Endothelial cell of umbilical vein (primary cell): ENCODE results near the gene RFK.

Experiments used
- EZH2 ChIP-seq: IDR thresholded peaks from 2 replicates; pipeline ENCODE4 v1.6.1; 2012; ENCODE audit warnings: borderline replicate concordance, low read depth, mild to moderate bottlenecking, moderate library complexity, low read length, inconsistent platforms; ENCODE audit not compliant: severe bottlenecking
- MYC ChIP-seq: IDR thresholded peaks from one replicate; pipeline ENCODE4 v1.6.1; 2011; ENCODE audit warnings: mild to moderate bottlenecking, low read depth, low read length
- POLR2A ChIP-seq: IDR thresholded peaks from 2 replicates; pipeline ENCODE4 v1.6.1; 2012; ENCODE audit warnings: low read depth, mild to moderate bottlenecking, control low read depth, low read length
- TF ChIP-seq, protein P1 (sequence below): IDR thresholded peaks from 2 replicates; pipeline ENCODE4 v1.6.1; 2011; ENCODE audit not compliant: insufficient read depth, insufficient read length
- TF ChIP-seq, protein P2 (sequence below), 2 donors: IDR thresholded peaks; 1 replicate in 1 of 2; 2 replicates in 1 of 2; pipeline ENCODE4 v1.5.1; 2011; ENCODE audit warnings: low read length in 2 of 2, mild to moderate bottlenecking in 2 of 2, moderate library complexity in 2 of 2, control low read depth in 1 of 2, inconsistent platforms in 1 of 2, low read depth in 1 of 2; ENCODE audit not compliant: insufficient read depth in 1 of 2; ENCODE audit errors: extremely low read depth in 1 of 2

DNA sequence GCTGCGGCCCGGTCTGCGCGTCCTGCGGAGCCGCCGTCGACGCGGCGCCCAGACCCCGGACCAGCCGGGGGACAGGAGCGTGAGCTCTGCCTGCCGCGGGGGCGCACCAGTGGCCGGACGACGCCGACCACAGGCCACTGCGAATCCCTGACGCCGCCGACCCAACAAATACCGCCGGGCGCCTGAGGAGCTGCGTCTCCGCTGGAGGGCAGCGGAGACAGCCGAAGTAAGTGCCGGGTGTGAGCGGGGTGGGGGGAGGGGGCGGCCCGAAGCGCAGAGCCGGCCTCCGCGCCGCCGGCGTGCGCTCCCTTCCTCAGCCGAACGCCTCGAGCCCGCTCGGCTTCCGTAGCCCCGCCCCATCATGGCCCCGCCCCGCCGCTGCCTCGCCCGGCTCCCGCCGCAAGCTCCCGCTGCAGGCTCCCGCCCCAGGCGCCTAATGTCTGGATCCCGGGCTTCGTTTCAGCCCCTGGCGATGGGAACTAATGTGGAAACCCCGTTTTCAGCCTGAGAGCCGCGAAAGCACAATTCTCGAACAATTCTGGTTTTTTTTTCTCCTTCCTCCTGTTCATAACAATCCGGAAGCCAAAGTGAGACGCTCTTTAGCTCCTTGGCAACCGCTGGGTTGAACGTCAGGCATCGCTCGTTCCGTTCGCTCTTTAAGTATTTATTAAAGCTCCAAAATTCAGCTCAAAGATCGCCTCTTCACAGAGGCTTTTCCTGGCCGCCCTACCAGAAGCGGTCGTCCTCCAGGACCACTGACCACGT is at the start of gene RFK:
- TF ChIP-seq, protein P1, sequence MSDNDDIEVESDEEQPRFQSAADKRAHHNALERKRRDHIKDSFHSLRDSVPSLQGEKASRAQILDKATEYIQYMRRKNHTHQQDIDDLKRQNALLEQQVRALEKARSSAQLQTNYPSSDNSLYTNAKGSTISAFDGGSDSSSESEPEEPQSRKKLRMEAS = no peak
- TF ChIP-seq EZH2 (no peak), POLR2A (peak; percentile 89), MYC (no peak)
- TF ChIP-seq, protein P2, sequence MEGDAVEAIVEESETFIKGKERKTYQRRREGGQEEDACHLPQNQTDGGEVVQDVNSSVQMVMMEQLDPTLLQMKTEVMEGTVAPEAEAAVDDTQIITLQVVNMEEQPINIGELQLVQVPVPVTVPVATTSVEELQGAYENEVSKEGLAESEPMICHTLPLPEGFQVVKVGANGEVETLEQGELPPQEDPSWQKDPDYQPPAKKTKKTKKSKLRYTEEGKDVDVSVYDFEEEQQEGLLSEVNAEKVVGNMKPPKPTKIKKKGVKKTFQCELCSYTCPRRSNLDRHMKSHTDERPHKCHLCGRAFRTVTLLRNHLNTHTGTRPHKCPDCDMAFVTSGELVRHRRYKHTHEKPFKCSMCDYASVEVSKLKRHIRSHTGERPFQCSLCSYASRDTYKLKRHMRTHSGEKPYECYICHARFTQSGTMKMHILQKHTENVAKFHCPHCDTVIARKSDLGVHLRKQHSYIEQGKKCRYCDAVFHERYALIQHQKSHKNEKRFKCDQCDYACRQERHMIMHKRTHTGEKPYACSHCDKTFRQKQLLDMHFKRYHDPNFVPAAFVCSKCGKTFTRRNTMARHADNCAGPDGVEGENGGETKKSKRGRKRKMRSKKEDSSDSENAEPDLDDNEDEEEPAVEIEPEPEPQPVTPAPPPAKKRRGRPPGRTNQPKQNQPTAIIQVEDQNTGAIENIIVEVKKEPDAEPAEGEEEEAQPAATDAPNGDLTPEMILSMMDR (IDR thresholded peaks at IDR 0.05; ENCODE audit: extremely low read depth in 1 of 2, insufficient read depth in 1 of 2, low read depth in 1 of 2, low read length in 2 of 2) = peak; percentile 17 to 46
